LoVo (cell line): ENCODE results near the gene TYRP1.

Experiments used
- DNase-seq: peaks from one replicate; pipeline ENCODE4 v3.0.0-alpha.2; 2016; ENCODE audit warnings: low spot score

Gene TYRP1

DNA sequence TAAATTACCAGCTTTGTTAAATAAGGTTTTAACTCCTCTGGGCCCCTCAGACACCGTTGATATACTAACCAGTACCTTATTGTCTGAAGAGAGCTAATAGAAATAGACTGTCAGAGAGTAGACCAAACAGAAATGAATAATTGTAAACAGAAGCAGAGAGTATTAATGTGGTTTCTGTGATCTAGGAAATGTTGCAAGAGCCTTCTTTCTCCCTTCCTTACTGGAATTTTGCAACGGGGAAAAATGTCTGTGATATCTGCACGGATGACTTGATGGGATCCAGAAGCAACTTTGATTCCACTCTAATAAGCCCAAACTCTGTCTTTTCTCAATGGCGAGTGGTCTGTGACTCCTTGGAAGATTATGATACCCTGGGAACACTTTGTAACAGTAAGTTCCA, 5.1 kb downstream of the TYRP1 start:
- no peak for DNase-seq

- DNase-seq = no peak
Measured at GRCh38 chr9:12698986-12699385, 5.8 kb downstream of the TYRP1 start.

DNA sequence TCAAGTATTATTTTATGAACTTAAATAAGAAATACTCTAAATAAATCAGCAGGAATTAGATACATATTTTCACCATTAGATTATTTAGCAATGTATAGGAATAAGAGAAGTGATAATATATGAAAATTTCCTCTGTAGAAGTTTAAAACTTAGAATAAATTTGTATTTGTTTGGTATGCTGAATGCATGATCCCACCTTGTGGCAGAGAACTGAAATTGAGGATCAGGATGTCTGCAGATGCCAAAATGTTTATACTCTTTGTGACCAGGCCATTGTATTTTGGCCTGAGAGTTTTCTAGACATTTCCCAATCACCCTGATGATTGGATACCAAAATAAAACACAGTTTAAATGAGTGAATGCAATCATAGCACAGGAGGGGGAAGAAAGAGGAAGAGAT, 6.3 kb downstream of the TYRP1 start:
- DNase-seq = no peak

DNA sequence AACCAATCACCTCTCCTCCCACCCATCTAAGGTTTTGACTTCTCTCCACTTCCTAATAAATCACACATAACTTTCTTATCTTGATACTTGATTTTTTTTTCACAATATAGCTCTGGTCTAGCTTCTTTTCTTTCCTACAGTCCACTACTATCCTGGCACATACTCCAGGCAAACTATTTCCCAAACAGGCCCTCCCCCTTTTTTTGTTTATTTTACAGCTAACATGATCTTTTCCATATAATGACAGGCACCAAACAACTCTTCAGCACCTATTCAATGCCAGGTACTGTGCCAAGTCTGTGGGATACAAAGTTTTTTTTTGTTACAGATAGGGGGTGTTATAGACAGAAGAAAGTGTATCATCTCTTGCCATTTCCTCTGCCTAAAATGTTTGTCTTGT, 7.9 kb downstream of the TYRP1 start:
- no peak for DNase-seq

DNA sequence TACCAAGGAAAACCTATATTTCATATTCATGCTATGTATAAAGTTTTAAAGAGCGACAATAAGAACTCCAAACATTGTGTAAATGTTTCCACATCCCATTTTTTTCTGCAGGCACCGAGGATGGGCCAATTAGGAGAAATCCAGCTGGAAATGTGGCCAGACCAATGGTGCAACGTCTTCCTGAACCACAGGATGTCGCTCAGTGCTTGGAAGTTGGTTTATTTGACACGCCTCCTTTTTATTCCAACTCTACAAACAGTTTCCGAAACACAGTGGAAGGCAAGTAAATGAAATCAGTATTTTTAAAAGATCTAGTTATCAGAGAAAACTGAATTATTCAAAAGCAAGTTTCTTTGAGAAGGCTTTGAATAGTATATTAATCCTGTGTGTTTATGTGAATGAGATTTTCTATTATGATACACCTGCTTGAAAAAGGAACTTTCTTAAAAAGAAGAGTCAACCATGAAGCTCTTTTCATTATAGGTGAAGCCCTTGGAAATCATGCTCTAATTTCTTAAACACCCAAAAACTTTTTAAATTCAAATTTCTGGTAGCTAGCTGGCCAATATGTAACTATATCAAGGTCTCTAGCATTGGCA, 9.1 kb downstream of the TYRP1 start:
- peak; percentile 57 for DNase-seq

- DNase-seq = no peak
Measured at GRCh38 chr9:12703996-12704395, 10.8 kb downstream of the TYRP1 start.

DNA sequence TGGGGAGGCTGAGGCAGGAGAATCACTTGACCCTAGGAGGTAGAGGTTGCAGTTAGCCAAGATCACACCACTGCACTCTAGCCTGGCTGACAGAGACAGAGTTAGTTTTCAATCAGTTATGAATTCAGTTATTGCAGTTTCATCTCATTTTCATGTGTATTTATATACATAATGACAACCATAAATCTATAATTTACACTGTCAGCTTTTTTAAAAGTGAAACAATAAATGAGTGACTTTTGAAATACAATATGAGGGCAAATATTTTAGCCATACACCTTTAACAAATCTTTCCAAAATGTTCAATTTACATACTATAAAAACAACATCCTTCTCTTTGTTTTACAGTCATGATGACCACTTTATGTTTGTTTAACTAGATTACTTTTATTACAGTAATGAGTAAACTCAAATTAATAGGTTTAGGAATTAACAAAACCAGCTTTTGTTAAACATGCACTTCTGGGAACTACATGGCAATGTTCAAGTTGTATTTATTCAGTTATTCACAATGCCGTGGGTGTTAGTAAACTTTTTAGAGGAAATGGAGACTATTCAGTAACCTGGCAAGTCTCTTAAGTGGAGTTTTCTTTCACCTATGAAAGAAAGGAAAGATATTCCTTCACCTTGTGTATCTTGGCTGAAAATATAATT, 12.7 kb downstream of the TYRP1 start:
- DNase-seq = no peak

- peak; percentile 60 for DNase-seq
Measured at GRCh38 chr9:12708562-12709298, 15.5 kb downstream of the TYRP1 start.

GRCh38 chr9:12712532-12712931, 19.3 kb downstream of the TYRP1 start:
- DNase-seq = no peak

DNA sequence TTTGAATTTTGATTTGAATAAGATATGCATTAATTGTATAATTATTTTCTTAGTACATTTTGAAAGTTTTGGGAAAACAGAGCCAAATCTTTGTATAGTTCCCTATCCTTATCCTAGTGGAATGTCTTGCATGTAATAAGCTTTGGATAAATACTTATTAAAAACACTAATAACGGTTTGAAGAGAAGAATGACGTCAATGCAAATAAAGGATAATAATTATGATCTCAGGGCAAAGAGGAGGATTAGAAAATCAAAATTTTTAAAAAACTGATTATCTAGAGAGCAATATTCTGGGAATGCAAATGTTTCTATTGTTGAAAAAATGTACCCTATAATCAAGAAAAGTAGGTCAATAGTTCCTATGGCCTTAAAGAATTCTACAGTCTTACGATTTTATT, 22.1 kb downstream of the TYRP1 start:
- DNase-seq = no peak

DNA sequence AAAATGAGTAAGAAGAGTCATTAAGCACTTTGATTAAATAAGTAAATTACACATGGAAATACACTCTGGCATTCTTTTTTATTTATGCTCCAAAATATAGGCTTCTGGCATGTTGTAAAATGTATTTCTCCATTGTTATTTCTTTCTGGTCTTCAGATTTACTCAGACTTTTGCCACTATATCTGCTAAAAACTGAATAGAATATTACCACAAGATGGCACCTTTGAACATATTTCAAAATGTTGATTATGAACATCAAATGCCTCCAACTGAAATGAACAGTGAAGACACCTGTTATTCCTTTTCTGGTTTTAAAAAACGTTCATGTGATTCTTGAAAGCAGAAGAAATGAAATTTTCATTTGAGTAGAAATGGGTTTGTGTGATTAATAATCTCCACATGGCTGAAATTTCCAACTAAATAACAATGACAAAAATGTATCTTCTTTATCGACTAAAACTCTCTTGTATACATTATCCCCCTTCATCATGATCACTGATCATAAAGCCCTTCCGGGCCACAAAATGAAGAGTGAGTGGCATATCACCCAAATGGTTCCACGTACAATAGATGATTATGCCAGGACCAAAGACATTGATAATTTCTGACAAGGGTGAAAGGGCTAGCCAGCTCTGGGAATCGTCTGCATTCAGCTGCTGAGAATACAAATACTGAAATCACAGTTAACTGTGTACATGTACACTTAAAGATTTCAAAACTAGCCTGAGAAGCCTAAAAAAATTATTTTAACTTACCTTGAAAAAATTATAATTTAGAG, 23.8 kb downstream of the TYRP1 start:
- no peak for DNase-seq

DNA sequence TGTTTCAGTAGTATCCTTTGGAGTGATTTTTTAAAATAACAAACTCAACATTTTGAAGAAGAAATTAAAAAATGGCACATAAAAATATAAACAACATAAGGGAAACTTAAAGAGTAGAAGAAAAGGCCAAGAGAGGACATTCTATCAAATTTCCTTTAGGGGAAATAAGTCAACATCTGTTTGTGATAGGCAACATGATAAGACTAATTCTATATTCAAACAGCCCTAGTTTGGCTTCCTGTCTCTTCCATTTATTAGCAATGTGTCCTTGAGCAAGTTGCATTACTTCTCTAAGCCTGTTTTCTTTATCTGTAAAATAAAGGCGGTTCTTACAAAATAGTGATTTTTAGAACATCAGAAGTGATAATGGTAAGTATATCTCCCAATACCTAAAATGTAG, 24.7 kb downstream of the TYRP1 start:
- no peak for DNase-seq

- DNase-seq = no peak
Measured at GRCh38 chr9:12718482-12719026, 25.4 kb downstream of the TYRP1 start.

- peak; percentile 64 for DNase-seq
Measured at GRCh38 chr9:12719431-12719830, 26.2 kb downstream of the TYRP1 start.

- no peak for DNase-seq
Measured at GRCh38 chr9:12720551-12720950, 27.4 kb downstream of the TYRP1 start.

DNA sequence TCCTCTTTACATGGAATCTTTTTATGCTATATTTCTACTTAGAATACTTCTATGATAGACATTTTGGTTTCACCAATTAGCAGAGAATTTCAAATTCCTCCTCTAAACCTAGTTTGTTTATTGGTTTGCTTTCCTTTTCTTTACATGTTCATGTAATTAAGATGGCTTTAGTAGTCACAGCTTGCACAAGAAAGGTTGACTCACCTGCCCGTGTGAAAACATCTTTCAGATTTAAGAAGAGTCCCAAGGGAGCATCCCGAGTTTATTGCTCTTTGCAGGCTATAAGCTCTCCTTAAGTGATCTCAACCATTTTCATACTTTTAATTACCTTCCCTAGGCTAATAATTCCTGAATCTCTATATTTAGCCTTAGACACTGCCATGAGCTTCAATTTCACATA, 28.9 kb downstream of the TYRP1 start:
- peak; percentile 14 for DNase-seq

DNA sequence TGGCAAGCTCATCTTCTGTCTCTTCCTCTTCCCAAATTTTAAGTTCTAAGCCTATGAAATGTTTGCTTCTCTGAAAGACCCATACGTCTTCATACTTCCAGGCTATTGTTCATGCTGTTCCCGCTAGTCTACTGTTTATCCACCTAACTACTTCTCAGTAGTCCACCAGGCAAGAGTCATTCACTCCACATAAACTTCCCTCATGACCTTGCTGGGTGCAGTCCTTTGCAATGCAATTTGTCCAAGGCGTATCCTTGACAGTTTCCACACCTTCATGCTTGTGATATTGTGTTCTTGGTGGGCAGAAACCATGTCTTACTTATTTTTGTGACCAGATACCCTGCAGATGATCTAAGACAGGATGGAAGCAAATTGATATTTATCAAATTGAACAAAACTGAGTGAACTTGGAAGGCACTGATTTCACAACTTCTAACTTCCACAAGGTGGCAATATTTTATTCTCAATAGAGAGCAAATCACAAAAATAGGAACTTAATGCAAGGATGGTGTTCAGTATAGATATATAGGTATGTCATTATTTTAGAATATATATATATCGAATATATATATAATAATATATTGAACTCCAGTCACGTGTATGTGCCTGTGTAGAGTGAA, 30.3 kb downstream of the TYRP1 start:
- peak; percentile 41 for DNase-seq

DNA sequence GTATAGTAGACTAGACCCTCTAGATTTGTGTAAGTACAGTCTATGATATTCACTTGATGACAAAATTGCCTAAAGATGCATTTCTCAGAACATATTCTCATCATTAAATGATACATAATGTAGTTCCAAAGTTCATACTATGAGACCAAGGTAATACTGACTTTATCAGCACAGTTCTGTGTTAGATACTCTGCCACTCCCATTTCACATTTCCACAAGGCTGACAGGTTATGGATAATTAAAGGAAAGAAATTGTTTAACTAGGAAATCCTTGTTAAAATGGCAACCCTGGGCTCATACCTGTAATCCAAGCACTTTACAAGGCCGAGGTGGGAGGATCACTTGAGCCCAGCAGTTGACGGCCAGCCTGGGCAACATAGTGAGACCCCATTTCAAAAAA, 33.6 kb downstream of the TYRP1 start:
- DNase-seq = no peak

DNA sequence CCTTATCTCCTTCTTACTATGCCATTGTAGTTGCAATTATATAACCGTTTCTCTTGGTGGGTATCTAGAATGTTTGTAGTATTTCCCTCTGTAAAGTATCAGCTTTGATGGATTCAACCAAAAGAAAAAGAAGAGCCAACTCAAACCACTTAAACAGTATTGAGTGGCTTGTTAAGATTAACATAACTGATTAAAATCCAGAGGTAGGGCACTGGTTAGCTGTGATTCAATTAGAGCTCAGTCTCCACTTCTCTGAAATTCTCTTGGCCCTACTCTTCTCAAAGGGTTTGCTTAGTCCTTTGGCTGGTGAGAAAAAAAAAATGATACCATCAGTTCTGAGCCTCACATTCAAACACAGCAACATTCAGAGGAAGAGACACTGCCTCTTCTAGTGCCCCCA, 37.0 kb downstream of the TYRP1 start:
- no peak for DNase-seq

DNA sequence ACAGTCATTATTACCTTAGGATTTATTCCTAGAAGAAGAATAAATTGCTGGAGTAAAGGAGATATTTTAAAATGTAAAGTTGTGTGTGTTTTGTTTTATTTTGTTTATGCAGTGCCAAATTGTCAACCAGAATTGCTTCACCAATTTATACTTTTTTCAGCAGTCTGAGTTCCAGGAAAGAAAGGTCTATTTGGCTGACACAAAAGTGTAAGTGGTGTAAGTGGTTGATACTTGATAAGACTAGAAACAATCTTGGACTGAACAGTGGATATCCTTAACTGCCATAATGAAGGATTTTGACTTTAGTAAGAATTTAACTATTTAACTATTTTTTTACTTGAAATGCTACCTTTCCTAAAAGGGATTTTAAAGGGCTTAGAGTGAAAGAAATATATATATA, 37.7 kb downstream of the TYRP1 start:
- no peak for DNase-seq

DNA sequence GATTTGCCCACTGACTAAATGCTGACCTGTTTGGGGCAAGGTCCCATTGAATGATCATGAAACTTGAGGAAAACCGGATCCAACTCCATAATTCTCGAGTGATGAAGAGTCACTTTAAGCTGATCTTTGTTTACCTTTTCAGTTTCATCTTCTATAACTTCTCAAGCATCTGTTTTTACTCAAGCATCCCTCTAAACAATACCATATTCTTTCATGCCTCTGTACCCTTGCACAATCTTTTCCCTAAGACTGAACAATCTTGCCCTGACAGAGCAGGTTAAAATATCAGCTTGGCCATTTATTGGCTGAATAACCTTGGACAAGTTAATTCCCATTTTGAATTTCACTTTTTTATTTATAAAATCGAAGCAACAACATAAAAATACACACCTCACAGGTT, 39.8 kb downstream of the TYRP1 start:
- DNase-seq = no peak

- DNase-seq = no peak
Measured at GRCh38 chr9:12735665-12736064, 42.5 kb downstream of the TYRP1 start.
